ENCODE results near the gene STK38.

DNA sequence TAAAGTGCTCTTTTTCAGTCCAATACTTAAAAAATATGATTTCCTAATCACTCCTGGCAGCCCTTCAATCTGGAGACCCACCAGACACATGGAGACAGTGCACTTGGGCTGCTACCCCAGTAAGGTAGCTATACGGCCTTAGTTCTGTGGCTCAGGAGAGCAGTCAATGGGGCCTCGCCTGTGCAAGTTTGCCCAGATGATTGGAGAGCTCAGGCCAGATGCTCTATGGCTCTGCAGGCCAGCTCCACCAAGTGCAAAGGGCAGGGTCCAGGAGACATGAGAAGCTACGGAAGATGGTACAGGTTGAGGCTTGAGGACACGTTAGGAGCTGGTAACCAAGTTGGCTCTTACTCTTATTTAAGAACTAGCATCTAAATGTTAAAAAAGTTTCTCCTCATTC, 30.7 kb downstream of the STK38 start:
- TF ChIP-seq RFX5 (IDR thresholded peaks at IDR 0.05; ENCODE audit: borderline replicate concordance, low read depth, low read length) (no peak), POU5F1 (IDR thresholded peaks at IDR 0.05; ENCODE audit: low read depth, low read length) (no peak), EZH2 (IDR thresholded peaks at IDR 0.05; ENCODE audit: low read depth, low read length, severe bottlenecking) (no peak)

Measured in H1 (cell line).